K562 (cell line): ENCODE results near the gene HTR2B. TPM values are rescaled to one million over a fixed set of nuclear protein-coding genes. Genes with fewer than 3 reads are reported as not detected.

Experiments
- E2F3 ChIP-seq: fragments of 250-450 bp; sonication (Bioruptor Pico); IDR thresholded peaks from 2 replicates; pipeline ENCODE4 v1.4.0; 2020; ENCODE audit warnings: mild to moderate bottlenecking
- E2F4 ChIP-seq: sonication (generic); formaldehyde crosslinking; IDR thresholded peaks from 2 replicates; pipeline ENCODE4 v1.8.0; 2022; ENCODE audit warnings: mild to moderate bottlenecking, low read depth, missing genetic modification reagents
- FOS ChIP-seq: IDR thresholded peaks from 3 replicates; pipeline ENCODE4 v1.6.1; 2011; ENCODE audit not compliant: insufficient read length; ENCODE audit errors: extremely low read depth
- VEZF1 ChIP-seq: fragments of 200-800 bp; sonication (Bioruptor generic); IDR thresholded peaks from 2 replicates; pipeline ENCODE4 v1.6.1; 2017; ENCODE audit warnings: missing genetic modification characterization, missing compliant biosample characterization
- ZNF79 ChIP-seq: fragments of 250-450 bp; sonication (Bioruptor Pico); IDR thresholded peaks from 2 replicates; pipeline ENCODE4 v1.4.0; 2020; ENCODE audit warnings: low read depth, mild to moderate bottlenecking, moderate library complexity
- polyA plus RNA-seq, 8 experiments: library from polyadenylated mRNA; depleted of rRNA in 4 of 8; stranded (reverse) in 5 of 8; unstranded in 3 of 8; fragments of >200 nt; fragmentation: Nextera tagmentation in 2 of 8; fragmentation: Illumina TruSeq in 1 of 8; extraction: Ambion mirVana in 2 of 8; extraction: Trizol in 1 of 8; gene quantifications; 2 replicates each; pipeline versions ENCODE4 v1.2.1 to v1.2.3, GENCODE V29; 2011 to 2014; ENCODE audit warnings: inconsistent platforms in 1 of 8, missing spikeins in 1 of 8
- total RNA-seq, 7 experiments: library from RNA; depleted of rRNA in 6 of 7; stranded (reverse); fragments of >200 nt in 6 of 7; fragmentation: Illumina TruSeq in 2 of 7; extraction: Trizol in 2 of 7; gene quantifications; 2 replicates each; pipeline versions ENCODE4 v1.2.1 to v1.2.3, GENCODE V29; 2011 to 2021; ENCODE audit warnings: low replicate concordance in 1 of 7
- TF ChIP-seq, protein P1 (sequence below): fragments of 450-650 bp; IDR thresholded peaks from 2 replicates; pipeline ENCODE4 v1.6.1; 2017; ENCODE audit warnings: antibody characterized with exemption
- TF ChIP-seq, protein P2 (sequence below): sonication (generic); formaldehyde crosslinking; IDR thresholded peaks from 2 replicates; pipeline ENCODE4 v1.4.0; 2020; ENCODE audit warnings: mild to moderate bottlenecking, missing genetic modification reagents
- TF ChIP-seq, protein P3 (sequence below): fragments of 200-600 bp; sonication (generic); IDR thresholded peaks from one replicate; pipeline ENCODE4 v1.6.1; 2012; ENCODE audit warnings: mild to moderate bottlenecking, low read depth, low read length, inconsistent platforms

HTR2B gene
- total and polyA plus RNA-seq, 9 of the 15 experiments (the other 6 are each of a cell fraction or from before 2014, with no cell fraction given), result not detected

GRCh38 chr2:231093933-231094332 is 30.9 kb downstream of the HTR2B start (continued):
- TF ChIP-seq, protein P1, sequence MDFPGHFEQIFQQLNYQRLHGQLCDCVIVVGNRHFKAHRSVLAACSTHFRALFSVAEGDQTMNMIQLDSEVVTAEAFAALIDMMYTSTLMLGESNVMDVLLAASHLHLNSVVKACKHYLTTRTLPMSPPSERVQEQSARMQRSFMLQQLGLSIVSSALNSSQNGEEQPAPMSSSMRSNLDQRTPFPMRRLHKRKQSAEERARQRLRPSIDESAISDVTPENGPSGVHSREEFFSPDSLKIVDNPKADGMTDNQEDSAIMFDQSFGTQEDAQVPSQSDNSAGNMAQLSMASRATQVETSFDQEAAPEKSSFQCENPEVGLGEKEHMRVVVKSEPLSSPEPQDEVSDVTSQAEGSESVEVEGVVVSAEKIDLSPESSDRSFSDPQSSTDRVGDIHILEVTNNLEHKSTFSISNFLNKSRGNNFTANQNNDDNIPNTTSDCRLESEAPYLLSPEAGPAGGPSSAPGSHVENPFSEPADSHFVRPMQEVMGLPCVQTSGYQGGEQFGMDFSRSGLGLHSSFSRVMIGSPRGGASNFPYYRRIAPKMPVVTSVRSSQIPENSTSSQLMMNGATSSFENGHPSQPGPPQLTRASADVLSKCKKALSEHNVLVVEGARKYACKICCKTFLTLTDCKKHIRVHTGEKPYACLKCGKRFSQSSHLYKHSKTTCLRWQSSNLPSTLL, result no peak
- no peak for TF ChIP-seq ZNF79 (CRISPR knock-in tag)
- TF ChIP-seq FOS, result no peak
- TF ChIP-seq E2F3, result no peak
- TF ChIP-seq, protein P2, sequence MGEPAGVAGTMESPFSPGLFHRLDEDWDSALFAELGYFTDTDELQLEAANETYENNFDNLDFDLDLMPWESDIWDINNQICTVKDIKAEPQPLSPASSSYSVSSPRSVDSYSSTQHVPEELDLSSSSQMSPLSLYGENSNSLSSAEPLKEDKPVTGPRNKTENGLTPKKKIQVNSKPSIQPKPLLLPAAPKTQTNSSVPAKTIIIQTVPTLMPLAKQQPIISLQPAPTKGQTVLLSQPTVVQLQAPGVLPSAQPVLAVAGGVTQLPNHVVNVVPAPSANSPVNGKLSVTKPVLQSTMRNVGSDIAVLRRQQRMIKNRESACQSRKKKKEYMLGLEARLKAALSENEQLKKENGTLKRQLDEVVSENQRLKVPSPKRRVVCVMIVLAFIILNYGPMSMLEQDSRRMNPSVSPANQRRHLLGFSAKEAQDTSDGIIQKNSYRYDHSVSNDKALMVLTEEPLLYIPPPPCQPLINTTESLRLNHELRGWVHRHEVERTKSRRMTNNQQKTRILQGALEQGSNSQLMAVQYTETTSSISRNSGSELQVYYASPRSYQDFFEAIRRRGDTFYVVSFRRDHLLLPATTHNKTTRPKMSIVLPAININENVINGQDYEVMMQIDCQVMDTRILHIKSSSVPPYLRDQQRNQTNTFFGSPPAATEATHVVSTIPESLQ, result no peak
- no peak for TF ChIP-seq VEZF1 (CRISPR knock-in tag)
- no peak for TF ChIP-seq E2F4
- TF ChIP-seq, protein P3, sequence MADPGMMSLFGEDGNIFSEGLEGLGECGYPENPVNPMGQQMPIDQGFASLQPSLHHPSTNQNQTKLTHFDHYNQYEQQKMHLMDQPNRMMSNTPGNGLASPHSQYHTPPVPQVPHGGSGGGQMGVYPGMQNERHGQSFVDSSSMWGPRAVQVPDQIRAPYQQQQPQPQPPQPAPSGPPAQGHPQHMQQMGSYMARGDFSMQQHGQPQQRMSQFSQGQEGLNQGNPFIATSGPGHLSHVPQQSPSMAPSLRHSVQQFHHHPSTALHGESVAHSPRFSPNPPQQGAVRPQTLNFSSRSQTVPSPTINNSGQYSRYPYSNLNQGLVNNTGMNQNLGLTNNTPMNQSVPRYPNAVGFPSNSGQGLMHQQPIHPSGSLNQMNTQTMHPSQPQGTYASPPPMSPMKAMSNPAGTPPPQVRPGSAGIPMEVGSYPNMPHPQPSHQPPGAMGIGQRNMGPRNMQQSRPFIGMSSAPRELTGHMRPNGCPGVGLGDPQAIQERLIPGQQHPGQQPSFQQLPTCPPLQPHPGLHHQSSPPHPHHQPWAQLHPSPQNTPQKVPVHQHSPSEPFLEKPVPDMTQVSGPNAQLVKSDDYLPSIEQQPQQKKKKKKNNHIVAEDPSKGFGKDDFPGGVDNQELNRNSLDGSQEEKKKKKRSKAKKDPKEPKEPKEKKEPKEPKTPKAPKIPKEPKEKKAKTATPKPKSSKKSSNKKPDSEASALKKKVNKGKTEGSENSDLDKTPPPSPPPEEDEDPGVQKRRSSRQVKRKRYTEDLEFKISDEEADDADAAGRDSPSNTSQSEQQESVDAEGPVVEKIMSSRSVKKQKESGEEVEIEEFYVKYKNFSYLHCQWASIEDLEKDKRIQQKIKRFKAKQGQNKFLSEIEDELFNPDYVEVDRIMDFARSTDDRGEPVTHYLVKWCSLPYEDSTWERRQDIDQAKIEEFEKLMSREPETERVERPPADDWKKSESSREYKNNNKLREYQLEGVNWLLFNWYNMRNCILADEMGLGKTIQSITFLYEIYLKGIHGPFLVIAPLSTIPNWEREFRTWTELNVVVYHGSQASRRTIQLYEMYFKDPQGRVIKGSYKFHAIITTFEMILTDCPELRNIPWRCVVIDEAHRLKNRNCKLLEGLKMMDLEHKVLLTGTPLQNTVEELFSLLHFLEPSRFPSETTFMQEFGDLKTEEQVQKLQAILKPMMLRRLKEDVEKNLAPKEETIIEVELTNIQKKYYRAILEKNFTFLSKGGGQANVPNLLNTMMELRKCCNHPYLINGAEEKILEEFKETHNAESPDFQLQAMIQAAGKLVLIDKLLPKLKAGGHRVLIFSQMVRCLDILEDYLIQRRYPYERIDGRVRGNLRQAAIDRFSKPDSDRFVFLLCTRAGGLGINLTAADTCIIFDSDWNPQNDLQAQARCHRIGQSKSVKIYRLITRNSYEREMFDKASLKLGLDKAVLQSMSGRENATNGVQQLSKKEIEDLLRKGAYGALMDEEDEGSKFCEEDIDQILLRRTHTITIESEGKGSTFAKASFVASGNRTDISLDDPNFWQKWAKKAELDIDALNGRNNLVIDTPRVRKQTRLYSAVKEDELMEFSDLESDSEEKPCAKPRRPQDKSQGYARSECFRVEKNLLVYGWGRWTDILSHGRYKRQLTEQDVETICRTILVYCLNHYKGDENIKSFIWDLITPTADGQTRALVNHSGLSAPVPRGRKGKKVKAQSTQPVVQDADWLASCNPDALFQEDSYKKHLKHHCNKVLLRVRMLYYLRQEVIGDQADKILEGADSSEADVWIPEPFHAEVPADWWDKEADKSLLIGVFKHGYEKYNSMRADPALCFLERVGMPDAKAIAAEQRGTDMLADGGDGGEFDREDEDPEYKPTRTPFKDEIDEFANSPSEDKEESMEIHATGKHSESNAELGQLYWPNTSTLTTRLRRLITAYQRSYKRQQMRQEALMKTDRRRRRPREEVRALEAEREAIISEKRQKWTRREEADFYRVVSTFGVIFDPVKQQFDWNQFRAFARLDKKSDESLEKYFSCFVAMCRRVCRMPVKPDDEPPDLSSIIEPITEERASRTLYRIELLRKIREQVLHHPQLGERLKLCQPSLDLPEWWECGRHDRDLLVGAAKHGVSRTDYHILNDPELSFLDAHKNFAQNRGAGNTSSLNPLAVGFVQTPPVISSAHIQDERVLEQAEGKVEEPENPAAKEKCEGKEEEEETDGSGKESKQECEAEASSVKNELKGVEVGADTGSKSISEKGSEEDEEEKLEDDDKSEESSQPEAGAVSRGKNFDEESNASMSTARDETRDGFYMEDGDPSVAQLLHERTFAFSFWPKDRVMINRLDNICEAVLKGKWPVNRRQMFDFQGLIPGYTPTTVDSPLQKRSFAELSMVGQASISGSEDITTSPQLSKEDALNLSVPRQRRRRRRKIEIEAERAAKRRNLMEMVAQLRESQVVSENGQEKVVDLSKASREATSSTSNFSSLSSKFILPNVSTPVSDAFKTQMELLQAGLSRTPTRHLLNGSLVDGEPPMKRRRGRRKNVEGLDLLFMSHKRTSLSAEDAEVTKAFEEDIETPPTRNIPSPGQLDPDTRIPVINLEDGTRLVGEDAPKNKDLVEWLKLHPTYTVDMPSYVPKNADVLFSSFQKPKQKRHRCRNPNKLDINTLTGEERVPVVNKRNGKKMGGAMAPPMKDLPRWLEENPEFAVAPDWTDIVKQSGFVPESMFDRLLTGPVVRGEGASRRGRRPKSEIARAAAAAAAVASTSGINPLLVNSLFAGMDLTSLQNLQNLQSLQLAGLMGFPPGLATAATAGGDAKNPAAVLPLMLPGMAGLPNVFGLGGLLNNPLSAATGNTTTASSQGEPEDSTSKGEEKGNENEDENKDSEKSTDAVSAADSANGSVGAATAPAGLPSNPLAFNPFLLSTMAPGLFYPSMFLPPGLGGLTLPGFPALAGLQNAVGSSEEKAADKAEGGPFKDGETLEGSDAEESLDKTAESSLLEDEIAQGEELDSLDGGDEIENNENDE, result no peak
